A673 (cell line): ENCODE data around the gene RAB44. TPM values are rescaled to one million over a fixed set of nuclear protein-coding genes. Genes with fewer than 3 reads are reported as not detected.

Experiments
- BruUV-seq: library from RNA; stranded (reverse); fragments of 400-500 nt; replicated peaks from 2 replicates; lab custom pipeline; 2021; lab: Mats Ljungman, UMichigan
- CTCF ChIA-PET: fragments of 300-600 bp; sonication (Branson Sonifier 250); formaldehyde crosslinking; loops from one replicate; lab custom pipeline; 2022; ENCODE audit warnings: antibody characterized with exemption; lab: Charles Lee
- POLR2A ChIA-PET: fragments of 300-600 bp; sonication (Branson Sonifier 250); formaldehyde crosslinking; loops from one replicate; lab custom pipeline; 2022; ENCODE audit warnings: antibody characterized with exemption; ENCODE audit not compliant: low non-redundant PET; lab: Charles Lee
- DNase-seq: peaks from one replicate; pipeline ENCODE4 v3.0.0-alpha.2; 2015; ENCODE audit warnings: low spot score
- H3K27ac ChIP-seq: fragments of 200-600 bp; sonication (generic); 2 replicates; pipeline ENCODE4 v1.5.1; 2016; ENCODE audit warnings: mixed run types, low read depth, mild to moderate bottlenecking, mixed read lengths, antibody characterized with exemption, low read length; ENCODE audit not compliant: poor library complexity, severe bottlenecking
- H3K27me3 ChIP-seq: fragments of 200-600 bp; sonication (generic); replicated peaks from 2 replicates; pipeline ENCODE4 v1.6.1; 2017; ENCODE audit warnings: mixed run types, low read depth, mild to moderate bottlenecking, mixed read lengths, antibody characterized with exemption, low read length; ENCODE audit not compliant: insufficient read depth, poor library complexity
- H3K36me3 ChIP-seq: fragments of 200-600 bp; sonication (generic); 2 replicates; pipeline ENCODE4 v1.6.1; 2016; ENCODE audit warnings: mixed run types, mild to moderate bottlenecking, mixed read lengths, antibody characterized with exemption, low read length; ENCODE audit not compliant: insufficient read depth, poor library complexity, severe bottlenecking
- H3K4me1 ChIP-seq: fragments of 200-600 bp; sonication (generic); 2 replicates; pipeline ENCODE4 v1.6.1; 2017; ENCODE audit warnings: mixed run types, mild to moderate bottlenecking, mixed read lengths, antibody characterized with exemption, low read length; ENCODE audit not compliant: insufficient read depth, poor library complexity, severe bottlenecking
- H3K4me3 ChIP-seq: fragments of 200-600 bp; sonication (generic); 2 replicates; pipeline ENCODE4 v1.5.1; 2016; ENCODE audit warnings: low read depth, mixed run types, mild to moderate bottlenecking, mixed read lengths, low read length; ENCODE audit not compliant: poor library complexity, severe bottlenecking
- H3K9me3 ChIP-seq: fragments of 200-600 bp; sonication (generic); 2 replicates; pipeline ENCODE4 v1.6.1; 2016; ENCODE audit warnings: mixed run types, low read depth, mild to moderate bottlenecking, mixed read lengths, antibody characterized with exemption, low read length; ENCODE audit not compliant: poor library complexity, severe bottlenecking
- EZH2 ChIP-seq: fragments of 200-600 bp; sonication (generic); IDR thresholded peaks from 2 replicates; pipeline ENCODE4 v1.6.1; 2017; ENCODE audit warnings: borderline replicate concordance, low read depth, mild to moderate bottlenecking, mixed read lengths, antibody characterized with exemption, low read length; ENCODE audit not compliant: poor library complexity, severe bottlenecking
- intact Hi-C: fragments of 100-400 bp; cut with micrococcal nuclease; formaldehyde crosslinking; loops from one replicate; pipeline ENCODE4 v1.10.0; 2022; ENCODE audit not compliant: unreplicated experiment
- total RNA-seq: library from RNA; stranded (reverse); gene quantifications from 2 replicates; pipeline ENCODE4 v1.2.3, GENCODE V29; 2021
- TF ChIP-seq, protein P1 (sequence below): fragments of 300-800, 200-600 bp; sonication (generic); conservative IDR thresholded peaks from 2 replicates; pipeline ENCODE4 v1.5.1; 2017; ENCODE audit warnings: low read depth, mild to moderate bottlenecking, antibody characterized with exemption, low read length, moderate library complexity, mixed read lengths

RAB44 gene
- total RNA-seq, 1 experiment from 2014 or later, result not detected

DNA sequence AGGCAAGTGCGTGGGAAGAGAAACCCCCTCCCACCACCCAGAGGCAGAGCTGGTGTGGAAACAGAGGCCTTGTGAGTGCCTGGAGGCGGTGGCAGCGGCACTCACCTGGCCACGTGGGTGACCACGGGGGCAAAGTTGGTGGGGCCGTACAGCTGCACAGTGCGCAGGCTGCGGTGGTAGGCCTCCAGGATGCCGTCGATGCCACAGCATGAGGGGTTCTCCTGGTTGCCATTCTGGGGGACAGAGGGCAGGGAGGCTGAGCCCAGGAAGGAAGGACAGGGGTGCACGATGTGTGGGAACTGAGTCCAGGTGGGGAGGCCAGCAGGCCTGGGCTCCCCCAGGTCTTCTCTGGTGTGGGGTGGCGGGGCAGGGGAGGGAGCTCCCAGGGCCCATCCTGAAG lies 47.7 kb downstream of the RAB44 start:
- H3K4me3 ChIP-seq, result no peak overlapping the region
- no peak overlapping the region for H3K27ac ChIP-seq
- ChIA-PET POLR2A (no interaction called here), CTCF (no interaction called here)
- DNase-seq, result no peak
- intact Hi-C loops, result no loop called here
- TF ChIP-seq, protein P1, sequence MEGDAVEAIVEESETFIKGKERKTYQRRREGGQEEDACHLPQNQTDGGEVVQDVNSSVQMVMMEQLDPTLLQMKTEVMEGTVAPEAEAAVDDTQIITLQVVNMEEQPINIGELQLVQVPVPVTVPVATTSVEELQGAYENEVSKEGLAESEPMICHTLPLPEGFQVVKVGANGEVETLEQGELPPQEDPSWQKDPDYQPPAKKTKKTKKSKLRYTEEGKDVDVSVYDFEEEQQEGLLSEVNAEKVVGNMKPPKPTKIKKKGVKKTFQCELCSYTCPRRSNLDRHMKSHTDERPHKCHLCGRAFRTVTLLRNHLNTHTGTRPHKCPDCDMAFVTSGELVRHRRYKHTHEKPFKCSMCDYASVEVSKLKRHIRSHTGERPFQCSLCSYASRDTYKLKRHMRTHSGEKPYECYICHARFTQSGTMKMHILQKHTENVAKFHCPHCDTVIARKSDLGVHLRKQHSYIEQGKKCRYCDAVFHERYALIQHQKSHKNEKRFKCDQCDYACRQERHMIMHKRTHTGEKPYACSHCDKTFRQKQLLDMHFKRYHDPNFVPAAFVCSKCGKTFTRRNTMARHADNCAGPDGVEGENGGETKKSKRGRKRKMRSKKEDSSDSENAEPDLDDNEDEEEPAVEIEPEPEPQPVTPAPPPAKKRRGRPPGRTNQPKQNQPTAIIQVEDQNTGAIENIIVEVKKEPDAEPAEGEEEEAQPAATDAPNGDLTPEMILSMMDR, result no peak
- TF ChIP-seq EZH2, result no peak
- no TSS peak for BruUV-seq
- no peaks in the 10 kb centered on the region for H3K9me3 ChIP-seq
- H3K4me1 ChIP-seq, result no peaks in the 10 kb centered on the region
- H3K36me3 ChIP-seq, result no peaks in the 10 kb centered on the region
- no peaks in the 10 kb centered on the region for H3K27me3 ChIP-seq

DNA sequence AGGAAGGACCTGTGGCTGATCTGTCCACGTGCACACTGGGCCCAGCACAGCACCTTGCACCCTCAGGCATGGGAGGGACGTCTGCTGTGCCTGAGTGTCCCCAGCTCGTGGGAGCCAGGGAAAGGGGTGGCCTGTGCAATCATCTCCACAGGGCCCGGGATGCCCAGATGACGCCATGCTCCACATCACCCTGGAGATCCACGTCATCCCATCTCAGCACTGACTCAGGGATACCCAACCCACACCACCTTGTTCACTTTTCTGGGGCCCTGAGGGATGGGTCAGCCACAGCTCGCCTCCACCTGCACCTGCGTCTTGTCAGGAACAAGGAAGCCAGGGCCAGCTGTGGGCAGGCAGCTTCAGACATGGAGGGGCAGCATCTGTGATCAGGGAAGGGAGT lies 48.2 kb downstream of the RAB44 start:
- no peak for DNase-seq
- intact Hi-C loops, result no loop called here
- ChIA-PET CTCF (no interaction called here), POLR2A (no interaction called here)
- Histone ChIP-seq H3K27me3 (no peaks in the 10 kb centered on the region), H3K36me3 (no peaks in the 10 kb centered on the region), H3K4me3 (no peak overlapping the region), H3K9me3 (no peaks in the 10 kb centered on the region), H3K4me1 (no peaks in the 10 kb centered on the region), H3K27ac (no peak overlapping the region)
- BruUV-seq, result no TSS peak
- TF ChIP-seq, protein P1, result no peak
- TF ChIP-seq EZH2, result no peak

DNA sequence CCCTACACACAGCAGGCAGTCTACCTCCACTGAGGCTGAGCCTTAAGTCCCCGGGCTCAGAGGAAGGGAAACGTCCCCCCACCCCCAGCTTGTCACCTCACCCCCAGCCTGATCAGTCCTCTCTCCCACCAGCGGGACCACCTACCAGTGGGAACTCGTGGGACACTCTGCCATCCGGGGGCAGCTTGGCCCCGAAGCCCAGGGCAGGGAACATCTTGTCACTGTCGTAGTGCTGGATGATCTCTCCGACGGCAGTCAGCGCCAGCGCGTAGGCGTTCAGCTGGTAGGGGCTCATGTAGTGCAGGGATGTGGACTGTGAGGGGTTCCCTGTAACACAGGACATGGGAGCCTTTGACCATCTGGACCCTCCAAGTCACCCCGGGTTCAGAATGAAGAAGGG lies 48.6 kb downstream of the RAB44 start:
- DNase-seq, result no peak
- Histone ChIP-seq H3K36me3 (no peaks in the 10 kb centered on the region), H3K27me3 (no peaks in the 10 kb centered on the region), H3K4me3 (no peak overlapping the region), H3K9me3 (no peaks in the 10 kb centered on the region), H3K4me1 (no peaks in the 10 kb centered on the region), H3K27ac (no peak overlapping the region)
- ChIA-PET POLR2A (no interaction called here), CTCF (no interaction called here)
- intact Hi-C loops, result no loop called here
- BruUV-seq, result no TSS peak
- no peak for TF ChIP-seq EZH2
- TF ChIP-seq, protein P1, result no peak
